GM23338 (cell line): Measurements from ENCODE around the gene PYGB. TPM values are rescaled to one million over a fixed set of nuclear protein-coding genes. Genes with fewer than 3 reads are reported as not detected.

ENCODE experiments used
- ATAC-seq: fragments of 200-7000 bp; cut with Tn5 transposase; 3 replicates; pipeline ENCODE4 v1.9.1; 2020
- DNase-seq: peaks from one replicate; pipeline ENCODE4 v3.0.0-alpha.2; 2015; ENCODE audit warnings: low spot score
- H2AFZ ChIP-seq: fragments of 200-600 bp; sonication (generic); 2 replicates; pipeline ENCODE4 v1.8.0; 2016; ENCODE audit warnings: antibody characterized with exemption, mild to moderate bottlenecking, moderate library complexity
- H3F3A ChIP-seq: fragments of 200-600 bp; sonication (generic); replicated peaks from 2 replicates; pipeline ENCODE4 v1.8.0; 2017; ENCODE audit warnings: antibody characterized with exemption, mixed run types, low read depth
- H3K27ac ChIP-seq: fragments of 200-600 bp; sonication (generic); 2 replicates; pipeline ENCODE4 v1.6.1; 2016; ENCODE audit warnings: low read depth
- H3K27me3 ChIP-seq: fragments of 200-600 bp; sonication (generic); 2 replicates; pipeline ENCODE4 v1.8.0; 2016; ENCODE audit warnings: mild to moderate bottlenecking, mixed run types, moderate library complexity; ENCODE audit not compliant: insufficient read depth
- H3K36me3 ChIP-seq: fragments of 200-600 bp; sonication (generic); 2 replicates; pipeline ENCODE4 v1.8.0; 2016; ENCODE audit warnings: mild to moderate bottlenecking; ENCODE audit not compliant: insufficient read depth
- H3K4me1 ChIP-seq: fragments of 200-600 bp; sonication (generic); 2 replicates; pipeline ENCODE4 v1.8.0; 2016; ENCODE audit warnings: mild to moderate bottlenecking, moderate library complexity; ENCODE audit not compliant: insufficient read depth
- H3K4me2 ChIP-seq: fragments of 200-600 bp; sonication (generic); 2 replicates; pipeline ENCODE4 v1.7.1; 2017; ENCODE audit warnings: mixed run types
- H3K4me3 ChIP-seq: fragments of 200-600 bp; sonication (generic); 2 replicates; pipeline ENCODE4 v1.6.1; 2016; ENCODE audit warnings: mixed run types
- H3K79me2 ChIP-seq: fragments of 200-600 bp; sonication (generic); replicated peaks from 2 replicates; pipeline ENCODE4 v1.8.0; 2017; ENCODE audit warnings: mild to moderate bottlenecking; ENCODE audit not compliant: insufficient read depth
- H3K9me2 ChIP-seq: fragments of 200-600 bp; sonication (generic); 2 replicates; pipeline ENCODE4 v1.8.0; 2017; ENCODE audit not compliant: insufficient read depth
- H4K20me1 ChIP-seq: fragments of 200-600 bp; sonication (generic); replicated peaks from 2 replicates; pipeline ENCODE4 v1.8.0; 2017; ENCODE audit warnings: mild to moderate bottlenecking; ENCODE audit not compliant: insufficient read depth
- H3K27ac Mint-ChIP-seq: 2 replicates; pipeline ENCODE4 v1.8.0; 2020; ENCODE audit warnings: inconsistent platforms, mild to moderate bottlenecking, moderate library complexity, mixed read lengths
- H3K27me3 Mint-ChIP-seq: 3 replicates; pipeline ENCODE4 v1.8.0; 2022; ENCODE audit warnings: low read depth, mild to moderate bottlenecking, moderate library complexity, mixed read lengths, inconsistent platforms; ENCODE audit not compliant: insufficient read depth, poor library complexity
- H3K36me3 Mint-ChIP-seq: 3 replicates; pipeline ENCODE4 v1.8.0; 2021; ENCODE audit warnings: low read depth, mild to moderate bottlenecking, inconsistent platforms, moderate library complexity, mixed read lengths
- H3K4me1 Mint-ChIP-seq: 3 replicates; pipeline ENCODE4 v1.8.0; 2020; ENCODE audit warnings: mild to moderate bottlenecking, inconsistent platforms, mixed read lengths
- H3K4me3 Mint-ChIP-seq: 3 replicates; pipeline ENCODE4 v1.8.0; 2021; ENCODE audit warnings: moderate library complexity, mild to moderate bottlenecking, inconsistent platforms, mixed read lengths
- H3K9me3 Mint-ChIP-seq: 3 replicates; pipeline ENCODE4 v1.8.0; 2020; ENCODE audit warnings: moderate library complexity, mild to moderate bottlenecking, inconsistent platforms, mixed read lengths
- CREB1 ChIP-seq: fragments of 250-450 bp; sonication (Bioruptor Pico); IDR thresholded peaks from 2 replicates; pipeline ENCODE4 v1.5.0; 2020; ENCODE audit warnings: low read depth, mild to moderate bottlenecking, moderate library complexity
- CTCF ChIP-seq, 2 experiments: fragments of 200-600 bp in 1 of 2; sonication (generic) in 1 of 2; conservative IDR thresholded peaks; 2 replicates each; pipeline versions ENCODE4 v1.5.1 to v1.6.1; 2016 to 2017; ENCODE audit warnings: antibody characterized with exemption in 2 of 2, low read depth in 2 of 2, mild to moderate bottlenecking in 2 of 2, moderate library complexity in 1 of 2
- ETS1 ChIP-seq: IDR thresholded peaks from 2 replicates; pipeline ENCODE4 v1.6.1; 2016; ENCODE audit warnings: antibody characterized with exemption
- EZH2 ChIP-seq: fragments of 200-600 bp; sonication (generic); IDR thresholded peaks from one replicate; pipeline ENCODE4 v1.8.0; 2017; ENCODE audit warnings: antibody characterized with exemption, mild to moderate bottlenecking, low read depth; ENCODE audit not compliant: unreplicated experiment
- EZH2phosphoT487 ChIP-seq: fragments of 200-600 bp; sonication (generic); IDR thresholded peaks from one replicate; pipeline ENCODE4 v1.8.1; 2018; ENCODE audit warnings: antibody characterized with exemption; ENCODE audit not compliant: unreplicated experiment
- JUNB ChIP-seq: IDR thresholded peaks from one replicate; pipeline ENCODE4 v1.6.1; 2016; ENCODE audit warnings: antibody characterized with exemption; ENCODE audit not compliant: unreplicated experiment
- NANOG ChIP-seq: IDR thresholded peaks from 2 replicates; pipeline ENCODE4 v1.6.1; 2016; ENCODE audit warnings: antibody characterized with exemption, borderline replicate concordance
- POLR2AphosphoS5 ChIP-seq: IDR thresholded peaks from 2 replicates; pipeline ENCODE4 v1.6.1; 2016; ENCODE audit warnings: antibody characterized with exemption, low read depth
- STAT1 ChIP-seq: IDR thresholded peaks from one replicate; pipeline ENCODE4 v1.6.1; 2016; ENCODE audit warnings: antibody characterized with exemption; ENCODE audit not compliant: unreplicated experiment
- ZNF114 ChIP-seq: fragments of 250-450 bp; sonication (Bioruptor Pico); IDR thresholded peaks from 2 replicates; pipeline ENCODE4 v1.5.0; 2020; ENCODE audit warnings: mild to moderate bottlenecking, moderate library complexity
- ZNF331 ChIP-seq: fragments of 250-450 bp; sonication (Bioruptor Pico); IDR thresholded peaks from 2 replicates; pipeline ENCODE4 v1.5.0; 2020; ENCODE audit warnings: low read depth, mild to moderate bottlenecking, moderate library complexity
- polyA plus RNA-seq: library from polyadenylated mRNA; unstranded; fragments of >200 nt; fragmentation: Nextera tagmentation; extraction: Ambion mirVana; gene quantifications from 2 replicates; pipeline ENCODE4 v1.2.1, GENCODE V29; 2016
- total RNA-seq: library from RNA; depleted of rRNA; stranded (reverse); fragments of >200 nt; shearing (Covaris generic); gene quantifications from 2 replicates; pipeline ENCODE4 v1.2.3, GENCODE V29; 2014
- TF ChIP-seq, protein P1 (sequence below): IDR thresholded peaks from one replicate; pipeline ENCODE4 v1.6.1; 2018; ENCODE audit warnings: antibody characterized with exemption; ENCODE audit not compliant: unreplicated experiment
- TF ChIP-seq, protein P2 (sequence below): fragments of 250-450 bp; sonication (Bioruptor Pico); IDR thresholded peaks from 2 replicates; pipeline ENCODE4 v1.5.0; 2020; ENCODE audit warnings: mild to moderate bottlenecking, moderate library complexity

Gene PYGB
- total and polyA plus RNA-seq, 2 experiments from 2014 or later: 15.6 to 64.0 TPM

- Mint-ChIP-seq H3K9me3 (peaks cover 12% of the 10 kb centered on the region), H3K4me3 (no peak overlapping the region), H3K27me3 (peaks cover 2% of the 10 kb centered on the region), H3K27ac (no peak overlapping the region), H3K36me3 (peaks cover 46% of the 10 kb centered on the region), H3K4me1 (no peaks in the 10 kb centered on the region)
- no peaks in the 10 kb centered on the region for H3K9me2 ChIP-seq
- H3K4me2 ChIP-seq: no peak overlapping the region
- DNase-seq (no peak), ATAC-seq (no peak)
- H3K4me1 ChIP-seq: no peaks in the 10 kb centered on the region
- no peaks in the 10 kb centered on the region for H3F3A ChIP-seq
- peaks cover 39% of the 10 kb centered on the region for H3K79me2 ChIP-seq
- H3K27me3 ChIP-seq: no peaks in the 10 kb centered on the region
- H4K20me1 ChIP-seq: peaks cover 16% of the 10 kb centered on the region
- no peak overlapping the region for H3K27ac ChIP-seq
- no peak for TF ChIP-seq CTCF (conservative IDR thresholded peaks at IDR 0.05; ENCODE audit: low read depth in 2 of 2)
- no peak for TF ChIP-seq ZNF114 (CRISPR knock-in tag)
- TF ChIP-seq EZH2: no peak
- no peak for TF ChIP-seq EZH2phosphoT487
- TF ChIP-seq, protein P1, sequence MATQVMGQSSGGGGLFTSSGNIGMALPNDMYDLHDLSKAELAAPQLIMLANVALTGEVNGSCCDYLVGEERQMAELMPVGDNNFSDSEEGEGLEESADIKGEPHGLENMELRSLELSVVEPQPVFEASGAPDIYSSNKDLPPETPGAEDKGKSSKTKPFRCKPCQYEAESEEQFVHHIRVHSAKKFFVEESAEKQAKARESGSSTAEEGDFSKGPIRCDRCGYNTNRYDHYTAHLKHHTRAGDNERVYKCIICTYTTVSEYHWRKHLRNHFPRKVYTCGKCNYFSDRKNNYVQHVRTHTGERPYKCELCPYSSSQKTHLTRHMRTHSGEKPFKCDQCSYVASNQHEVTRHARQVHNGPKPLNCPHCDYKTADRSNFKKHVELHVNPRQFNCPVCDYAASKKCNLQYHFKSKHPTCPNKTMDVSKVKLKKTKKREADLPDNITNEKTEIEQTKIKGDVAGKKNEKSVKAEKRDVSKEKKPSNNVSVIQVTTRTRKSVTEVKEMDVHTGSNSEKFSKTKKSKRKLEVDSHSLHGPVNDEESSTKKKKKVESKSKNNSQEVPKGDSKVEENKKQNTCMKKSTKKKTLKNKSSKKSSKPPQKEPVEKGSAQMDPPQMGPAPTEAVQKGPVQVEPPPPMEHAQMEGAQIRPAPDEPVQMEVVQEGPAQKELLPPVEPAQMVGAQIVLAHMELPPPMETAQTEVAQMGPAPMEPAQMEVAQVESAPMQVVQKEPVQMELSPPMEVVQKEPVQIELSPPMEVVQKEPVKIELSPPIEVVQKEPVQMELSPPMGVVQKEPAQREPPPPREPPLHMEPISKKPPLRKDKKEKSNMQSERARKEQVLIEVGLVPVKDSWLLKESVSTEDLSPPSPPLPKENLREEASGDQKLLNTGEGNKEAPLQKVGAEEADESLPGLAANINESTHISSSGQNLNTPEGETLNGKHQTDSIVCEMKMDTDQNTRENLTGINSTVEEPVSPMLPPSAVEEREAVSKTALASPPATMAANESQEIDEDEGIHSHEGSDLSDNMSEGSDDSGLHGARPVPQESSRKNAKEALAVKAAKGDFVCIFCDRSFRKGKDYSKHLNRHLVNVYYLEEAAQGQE: no peak
- TF ChIP-seq POLR2AphosphoS5: no peak
- no peak for TF ChIP-seq NANOG
- TF ChIP-seq CREB1 (CRISPR knock-in tag): no peak
- TF ChIP-seq, protein P2, sequence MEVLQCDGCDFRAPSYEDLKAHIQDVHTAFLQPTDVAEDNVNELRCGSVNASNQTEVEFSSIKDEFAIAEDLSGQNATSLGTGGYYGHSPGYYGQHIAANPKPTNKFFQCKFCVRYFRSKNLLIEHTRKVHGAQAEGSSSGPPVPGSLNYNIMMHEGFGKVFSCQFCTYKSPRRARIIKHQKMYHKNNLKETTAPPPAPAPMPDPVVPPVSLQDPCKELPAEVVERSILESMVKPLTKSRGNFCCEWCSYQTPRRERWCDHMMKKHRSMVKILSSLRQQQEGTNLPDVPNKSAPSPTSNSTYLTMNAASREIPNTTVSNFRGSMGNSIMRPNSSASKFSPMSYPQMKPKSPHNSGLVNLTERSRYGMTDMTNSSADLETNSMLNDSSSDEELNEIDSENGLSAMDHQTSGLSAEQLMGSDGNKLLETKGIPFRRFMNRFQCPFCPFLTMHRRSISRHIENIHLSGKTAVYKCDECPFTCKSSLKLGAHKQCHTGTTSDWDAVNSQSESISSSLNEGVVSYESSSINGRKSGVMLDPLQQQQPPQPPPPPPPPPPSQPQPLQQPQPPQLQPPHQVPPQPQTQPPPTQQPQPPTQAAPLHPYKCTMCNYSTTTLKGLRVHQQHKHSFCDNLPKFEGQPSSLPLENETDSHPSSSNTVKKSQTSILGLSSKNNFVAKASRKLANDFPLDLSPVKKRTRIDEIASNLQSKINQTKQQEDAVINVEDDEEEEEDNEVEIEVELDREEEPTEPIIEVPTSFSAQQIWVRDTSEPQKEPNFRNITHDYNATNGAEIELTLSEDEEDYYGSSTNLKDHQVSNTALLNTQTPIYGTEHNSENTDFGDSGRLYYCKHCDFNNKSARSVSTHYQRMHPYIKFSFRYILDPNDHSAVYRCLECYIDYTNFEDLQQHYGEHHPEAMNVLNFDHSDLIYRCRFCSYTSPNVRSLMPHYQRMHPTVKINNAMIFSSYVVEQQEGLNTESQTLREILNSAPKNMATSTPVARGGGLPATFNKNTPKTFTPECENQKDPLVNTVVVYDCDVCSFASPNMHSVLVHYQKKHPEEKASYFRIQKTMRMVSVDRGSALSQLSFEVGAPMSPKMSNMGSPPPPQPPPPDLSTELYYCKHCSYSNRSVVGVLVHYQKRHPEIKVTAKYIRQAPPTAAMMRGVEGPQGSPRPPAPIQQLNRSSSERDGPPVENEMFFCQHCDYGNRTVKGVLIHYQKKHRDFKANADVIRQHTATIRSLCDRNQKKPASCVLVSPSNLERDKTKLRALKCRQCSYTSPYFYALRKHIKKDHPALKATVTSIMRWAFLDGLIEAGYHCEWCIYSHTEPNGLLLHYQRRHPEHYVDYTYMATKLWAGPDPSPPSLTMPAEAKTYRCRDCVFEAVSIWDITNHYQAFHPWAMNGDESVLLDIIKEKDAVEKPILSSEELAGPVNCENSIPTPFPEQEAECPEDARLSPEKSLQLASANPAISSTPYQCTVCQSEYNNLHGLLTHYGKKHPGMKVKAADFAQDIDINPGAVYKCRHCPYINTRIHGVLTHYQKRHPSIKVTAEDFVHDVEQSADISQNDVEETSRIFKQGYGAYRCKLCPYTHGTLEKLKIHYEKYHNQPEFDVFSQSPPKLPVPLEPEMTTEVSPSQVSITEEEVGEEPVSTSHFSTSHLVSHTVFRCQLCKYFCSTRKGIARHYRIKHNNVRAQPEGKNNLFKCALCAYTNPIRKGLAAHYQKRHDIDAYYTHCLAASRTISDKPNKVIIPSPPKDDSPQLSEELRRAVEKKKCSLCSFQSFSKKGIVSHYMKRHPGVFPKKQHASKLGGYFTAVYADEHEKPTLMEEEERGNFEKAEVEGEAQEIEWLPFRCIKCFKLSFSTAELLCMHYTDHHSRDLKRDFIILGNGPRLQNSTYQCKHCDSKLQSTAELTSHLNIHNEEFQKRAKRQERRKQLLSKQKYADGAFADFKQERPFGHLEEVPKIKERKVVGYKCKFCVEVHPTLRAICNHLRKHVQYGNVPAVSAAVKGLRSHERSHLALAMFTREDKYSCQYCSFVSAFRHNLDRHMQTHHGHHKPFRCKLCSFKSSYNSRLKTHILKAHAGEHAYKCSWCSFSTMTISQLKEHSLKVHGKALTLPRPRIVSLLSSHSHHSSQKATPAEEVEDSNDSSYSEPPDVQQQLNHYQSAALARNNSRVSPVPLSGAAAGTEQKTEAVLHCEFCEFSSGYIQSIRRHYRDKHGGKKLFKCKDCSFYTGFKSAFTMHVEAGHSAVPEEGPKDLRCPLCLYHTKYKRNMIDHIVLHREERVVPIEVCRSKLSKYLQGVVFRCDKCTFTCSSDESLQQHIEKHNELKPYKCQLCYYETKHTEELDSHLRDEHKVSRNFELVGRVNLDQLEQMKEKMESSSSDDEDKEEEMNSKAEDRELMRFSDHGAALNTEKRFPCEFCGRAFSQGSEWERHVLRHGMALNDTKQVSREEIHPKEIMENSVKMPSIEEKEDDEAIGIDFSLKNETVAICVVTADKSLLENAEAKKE (CRISPR knock-in tag): no peak
- TF ChIP-seq JUNB: no peak
- no peak for TF ChIP-seq ZNF331 (CRISPR knock-in tag)
- no peak for TF ChIP-seq STAT1
- TF ChIP-seq ETS1: no peak
- H3K36me3 ChIP-seq: peaks cover 5% of the 10 kb centered on the region; the same call in 1 of the 2 replicates
- H3K4me3 ChIP-seq: no peak overlapping the region
- H2AFZ ChIP-seq: no peak overlapping the region
Measured at GRCh38 chr20:25258476-25258805, 10.6 kb downstream of the PYGB start.
